Activated naive CD4-positive, alpha-beta T cell treated with anti-CD3 and anti-CD28 coated beads, Interleukin-2, amount 10 ng/mL, durations not matched to agents 7 days and 5 days (primary cell): ENCODE measurements around the gene ERFL.

Experiments used
- CTCF ChIA-PET: fragments of 350-600 bp; sonication (Branson Sonifier 250); formaldehyde crosslinking; loops from one replicate; lab custom pipeline; 2021; ENCODE audit warnings: antibody characterized with exemption; lab: Charles Lee
- DNase-seq: peaks from one replicate; pipeline ENCODE4 v3.0.0-alpha.2; 2020
- H3K27ac Mint-ChIP-seq: one replicate; pipeline ENCODE4 v1.8.0; 2021; ENCODE audit warnings: mild to moderate bottlenecking, moderate library complexity, mixed read lengths
- H3K27me3 Mint-ChIP-seq: one replicate; pipeline ENCODE4 v1.8.0; 2021; ENCODE audit warnings: mild to moderate bottlenecking, mixed read lengths
- H3K36me3 Mint-ChIP-seq: one replicate; pipeline ENCODE4 v1.8.0; 2021; ENCODE audit warnings: mixed read lengths
- H3K4me1 Mint-ChIP-seq: one replicate; pipeline ENCODE4 v1.8.0; 2021; ENCODE audit warnings: mixed read lengths
- H3K4me3 Mint-ChIP-seq: one replicate; pipeline ENCODE4 v1.8.0; 2021; ENCODE audit warnings: mild to moderate bottlenecking, moderate library complexity, mixed read lengths
- H3K9me3 Mint-ChIP-seq: one replicate; pipeline ENCODE4 v1.8.0; 2021; ENCODE audit warnings: mixed read lengths

Gene ERFL

DNA sequence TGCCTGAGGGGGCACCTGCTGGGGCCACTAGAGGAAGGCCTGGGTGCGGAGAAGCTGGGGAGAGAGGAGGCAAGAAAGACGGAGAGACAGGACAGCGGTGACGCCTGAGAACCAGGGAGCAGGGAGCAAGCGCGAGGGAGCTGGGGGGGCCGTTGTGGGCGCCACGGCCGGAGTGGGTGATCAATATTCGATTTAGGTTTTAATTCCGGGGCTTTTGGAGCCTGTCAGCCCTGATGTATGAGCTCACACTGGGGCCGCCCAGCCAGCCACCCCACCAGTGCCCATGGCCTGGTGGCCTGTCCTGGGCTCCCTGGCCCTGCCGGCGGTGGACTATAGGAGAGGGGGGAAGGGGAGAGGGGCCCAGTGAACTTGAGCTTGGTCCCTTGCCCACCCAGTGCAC, 8.7 kb upstream of the ERFL start:
- H3K4me1 Mint-ChIP-seq: peaks cover 27% of the 10 kb centered on the region
- H3K27me3 Mint-ChIP-seq: peaks cover 89% of the 10 kb centered on the region
- no peak overlapping the region for H3K4me3 Mint-ChIP-seq
- H3K9me3 Mint-ChIP-seq: no peaks in the 10 kb centered on the region
- H3K36me3 Mint-ChIP-seq: peaks cover 2% of the 10 kb centered on the region
- H3K27ac Mint-ChIP-seq: peak overlapping the region; percentile 15
- CTCF ChIA-PET: interaction anchor here (1.1 to 1.8 kb wide), 3 partner anchors 9 to 64 kb away, joined by 3 to 7 read pairs (median 4); no protein-coding TSS in a partner anchor
- no peak for DNase-seq

GRCh38 chr19:41936416-41936850, 8.2 kb upstream of the ERFL start:
- Mint-ChIP-seq H3K4me1 (peaks cover 25% of the 10 kb centered on the region), H3K36me3 (peaks cover 2% of the 10 kb centered on the region), H3K27me3 (peaks cover 86% of the 10 kb centered on the region), H3K4me3 (no peak overlapping the region), H3K27ac (peak overlapping the region; percentile 15), H3K9me3 (no peaks in the 10 kb centered on the region)
- DNase-seq: no peak
- CTCF ChIA-PET: interaction anchor here (1.1 to 1.8 kb wide), 3 partner anchors 9 to 64 kb away, joined by 3 to 7 read pairs (median 4); no protein-coding TSS in a partner anchor

DNA sequence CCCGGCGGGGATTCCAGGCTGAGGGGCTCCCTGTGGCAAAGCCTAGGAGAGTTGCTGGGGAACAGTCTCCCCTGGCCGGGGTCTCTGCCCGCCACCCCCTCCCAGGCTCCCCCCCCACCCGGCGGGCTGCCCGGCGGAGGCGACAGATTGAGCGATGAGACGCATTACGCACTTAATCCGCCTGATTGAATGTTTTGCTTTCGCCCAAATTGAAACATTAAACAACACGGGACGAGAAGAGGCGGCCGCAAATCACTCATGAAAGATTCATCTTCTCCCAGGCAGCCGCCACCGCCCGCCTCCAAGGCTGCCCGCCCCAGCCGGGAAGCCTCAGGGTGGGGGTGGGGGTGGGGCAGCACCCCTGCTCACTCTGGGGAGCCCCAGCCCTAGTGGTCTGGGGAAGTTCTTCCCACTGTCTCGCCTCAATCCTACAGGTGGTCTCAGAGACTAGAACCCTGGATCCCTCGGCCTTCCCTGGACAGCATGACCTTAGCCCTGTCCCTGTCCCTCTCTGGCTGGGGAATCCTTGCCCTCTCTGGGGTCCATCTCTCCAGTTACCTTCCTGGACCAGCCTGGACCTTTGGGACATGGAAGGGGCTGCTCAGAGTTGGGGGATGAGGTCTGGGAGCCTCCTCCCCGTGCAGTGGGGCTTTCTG, 7.6 kb upstream of the ERFL start:
- Mint-ChIP-seq H3K27me3 (peaks cover 86% of the 10 kb centered on the region), H3K9me3 (no peaks in the 10 kb centered on the region), H3K36me3 (peaks cover 2% of the 10 kb centered on the region), H3K4me1 (peaks cover 25% of the 10 kb centered on the region), H3K4me3 (no peak overlapping the region), H3K27ac (no peak overlapping the region)
- CTCF ChIA-PET: interaction anchor here (0.6 kb wide), 1 partner anchor 50 kb away, joined by 3 read pairs; no protein-coding TSS in a partner anchor
- no peak for DNase-seq

- Mint-ChIP-seq H3K4me1 (peaks cover 31% of the 10 kb centered on the region), H3K4me3 (no peak overlapping the region)
- CTCF ChIA-PET: interaction anchor here (0.7 to 1.0 kb wide), 6 partner anchors 16 to 100 kb away, joined by 3 to 4 read pairs (median 4); no protein-coding TSS in a partner anchor
Measured at GRCh38 chr19:41934849-41935374, 6.7 kb upstream of the ERFL start.

GRCh38 chr19:41933693-41934426, 5.6 kb upstream of the ERFL start:
- H3K4me1 Mint-ChIP-seq: peaks cover 41% of the 10 kb centered on the region
- CTCF ChIA-PET: interaction anchor here (0.6 to 1.0 kb wide), 7 partner anchors 9 to 99 kb away, joined by 3 to 4 read pairs (median 3); no protein-coding TSS in a partner anchor
- H3K4me3 Mint-ChIP-seq: no peak overlapping the region
- peak overlapping the region; percentile 34 for H3K27ac Mint-ChIP-seq
- no peak for DNase-seq
- no peaks in the 10 kb centered on the region for H3K36me3 Mint-ChIP-seq
- H3K27me3 Mint-ChIP-seq: peaks cover 85% of the 10 kb centered on the region
- no peaks in the 10 kb centered on the region for H3K9me3 Mint-ChIP-seq

More at GRCh38 chr19:41934849-41935374, 6.7 kb upstream of the ERFL start:
- H3K27ac Mint-ChIP-seq: no peak overlapping the region
- DNase-seq: peak; percentile 85
- H3K36me3 Mint-ChIP-seq: no peaks in the 10 kb centered on the region
- H3K27me3 Mint-ChIP-seq: peaks cover 85% of the 10 kb centered on the region
- no peaks in the 10 kb centered on the region for H3K9me3 Mint-ChIP-seq

DNA sequence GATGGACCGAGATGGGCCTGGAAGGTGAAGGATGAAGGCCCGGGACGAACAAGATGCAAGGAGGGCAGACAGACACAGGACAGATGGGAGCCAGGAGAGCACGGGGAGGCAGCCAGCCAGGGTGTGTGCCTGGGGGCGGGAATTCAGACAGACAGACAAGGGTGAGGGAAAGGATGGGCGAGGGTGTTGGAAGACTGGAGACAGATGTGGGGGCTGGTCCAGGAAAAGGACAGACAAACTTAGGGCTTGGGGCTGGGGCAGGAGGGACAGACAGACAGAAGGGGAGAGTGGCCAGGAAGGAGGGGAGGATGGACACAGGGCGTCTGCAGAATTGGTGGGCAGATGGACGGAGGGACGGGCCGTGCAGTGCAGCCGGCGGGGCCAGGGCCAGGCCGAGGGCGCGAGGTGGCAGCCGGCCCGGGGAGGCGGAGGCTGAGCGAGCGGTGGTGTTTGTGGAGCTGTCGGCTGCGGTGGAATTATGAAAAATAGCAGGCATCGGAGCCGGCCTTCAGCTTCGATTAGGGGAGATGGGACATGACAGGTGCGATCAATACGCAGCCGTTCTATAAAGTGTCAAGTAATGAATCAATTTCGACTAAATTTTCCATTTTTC, 4.6 kb upstream of the ERFL start:
- no peak overlapping the region for H3K4me3 Mint-ChIP-seq
- H3K27ac Mint-ChIP-seq: peak overlapping the region; percentile 46
- peaks cover 82% of the 10 kb centered on the region for H3K27me3 Mint-ChIP-seq
- H3K4me1 Mint-ChIP-seq: peaks cover 45% of the 10 kb centered on the region
- no peak for DNase-seq
- CTCF ChIA-PET: interaction anchor here (1.0 kb wide), 1 partner anchor 59 kb away, joined by 4 read pairs; no protein-coding TSS in a partner anchor
- H3K9me3 Mint-ChIP-seq: no peaks in the 10 kb centered on the region
- H3K36me3 Mint-ChIP-seq: no peaks in the 10 kb centered on the region

DNA sequence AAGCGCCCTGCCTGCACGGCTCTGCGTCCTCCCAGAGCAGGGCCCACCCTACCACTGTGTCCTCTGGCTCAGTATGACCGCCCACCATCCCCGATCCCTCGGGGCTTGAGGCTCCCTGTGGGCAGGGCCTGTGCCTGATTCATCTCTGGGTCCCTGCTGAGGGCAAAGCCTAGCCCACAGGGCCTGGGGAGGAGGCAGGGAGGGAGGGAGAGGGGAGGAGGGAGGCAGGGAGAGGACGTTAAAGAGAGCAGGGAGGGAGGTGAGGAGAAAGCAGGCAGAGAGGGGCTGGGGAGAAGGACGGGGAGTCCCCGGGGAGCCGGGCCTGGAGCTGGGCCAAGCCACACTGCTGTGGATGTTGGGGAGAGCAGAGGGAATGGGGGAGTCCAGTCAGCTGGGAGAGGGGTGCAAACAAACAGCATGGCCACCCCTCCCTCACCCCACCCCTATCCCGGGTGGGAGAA, 4.0 kb upstream of the ERFL start:
- CTCF ChIA-PET: interaction anchor here (0.7 to 1.0 kb wide), 2 partner anchors 59 kb away, joined by 3 to 4 read pairs; no protein-coding TSS in a partner anchor
- no peaks in the 10 kb centered on the region for H3K9me3 Mint-ChIP-seq
- H3K36me3 Mint-ChIP-seq: no peaks in the 10 kb centered on the region
- no peak overlapping the region for H3K27ac Mint-ChIP-seq
- peaks cover 77% of the 10 kb centered on the region for H3K27me3 Mint-ChIP-seq
- H3K4me3 Mint-ChIP-seq: no peak overlapping the region
- no peak for DNase-seq
- peaks cover 45% of the 10 kb centered on the region for H3K4me1 Mint-ChIP-seq

GRCh38 chr19:41930926-41931592, 2.8 kb upstream of the ERFL start:
- CTCF ChIA-PET: interaction anchor here (1.3 kb wide), 1 partner anchor 58 kb away, joined by 6 read pairs; no protein-coding TSS in a partner anchor
- peaks cover 45% of the 10 kb centered on the region for H3K4me1 Mint-ChIP-seq
- no peak overlapping the region for H3K27ac Mint-ChIP-seq
- DNase-seq: no peak
- H3K4me3 Mint-ChIP-seq: no peak overlapping the region
- no peaks in the 10 kb centered on the region for H3K9me3 Mint-ChIP-seq
- H3K27me3 Mint-ChIP-seq: peaks cover 65% of the 10 kb centered on the region
- no peaks in the 10 kb centered on the region for H3K36me3 Mint-ChIP-seq

DNA sequence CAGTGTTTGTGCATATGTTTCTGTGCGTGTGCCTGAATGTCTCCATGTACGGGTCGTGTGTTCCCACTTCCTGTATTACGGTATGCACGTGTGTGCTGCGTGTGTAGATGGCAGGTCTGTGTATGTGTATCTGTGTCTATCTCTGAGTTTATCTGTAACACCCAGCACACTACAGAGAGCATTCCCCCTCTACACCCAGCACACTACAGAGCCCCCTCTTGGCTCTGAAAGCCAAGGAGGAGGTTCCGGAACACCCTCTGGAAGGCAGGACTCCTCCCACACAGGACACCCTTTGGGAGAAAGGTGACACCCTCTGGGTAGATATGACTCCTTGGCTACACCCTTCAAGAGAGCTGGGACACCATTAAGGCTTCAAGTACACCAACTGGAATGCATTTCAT, 2.1 kb upstream of the ERFL start:
- DNase-seq: no peak
- peak overlapping the region; percentile 37 for H3K4me3 Mint-ChIP-seq

DNA sequence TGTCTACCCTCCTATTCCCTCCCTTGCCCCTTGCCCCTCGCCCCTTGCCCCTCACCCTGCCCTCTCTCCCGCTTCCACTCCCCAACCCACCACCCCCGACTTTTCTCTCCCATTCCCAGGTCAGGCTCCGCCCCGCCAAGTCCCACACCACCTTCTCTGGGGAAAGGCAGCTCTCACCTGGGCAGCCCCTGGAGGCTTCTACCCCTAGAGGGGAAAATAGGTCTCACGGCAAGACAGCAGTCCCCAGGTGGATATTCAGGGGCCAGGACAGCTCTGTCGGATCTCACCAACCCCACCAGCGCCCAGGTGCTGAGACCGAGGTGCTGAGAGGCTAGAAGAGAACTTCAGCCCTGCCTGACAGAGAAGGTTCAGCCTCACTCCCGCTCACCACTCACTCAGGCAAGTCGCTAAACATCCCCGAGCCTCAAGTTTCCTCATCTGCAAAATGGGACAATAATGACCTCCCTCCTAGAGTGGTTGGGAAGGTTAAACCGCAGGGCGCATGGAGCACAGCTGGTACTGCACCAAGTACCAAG, 1.4 kb upstream of the ERFL start:
- Mint-ChIP-seq H3K9me3 (no peaks in the 10 kb centered on the region), H3K27ac (no peak overlapping the region), H3K27me3 (peaks cover 52% of the 10 kb centered on the region), H3K4me3 (no peak overlapping the region), H3K36me3 (no peaks in the 10 kb centered on the region), H3K4me1 (peaks cover 36% of the 10 kb centered on the region)
- CTCF ChIA-PET: interaction anchor here (0.8 to 0.9 kb wide), 2 partner anchors 41 to 55 kb away, joined by 3 read pairs; no protein-coding TSS in a partner anchor
- no peak for DNase-seq

More for the DNA sequence above, 2.1 kb upstream of the ERFL start:
- Mint-ChIP-seq H3K27me3 (peaks cover 59% of the 10 kb centered on the region), H3K36me3 (no peaks in the 10 kb centered on the region), H3K27ac (no peak overlapping the region), H3K4me1 (peaks cover 43% of the 10 kb centered on the region), H3K9me3 (no peaks in the 10 kb centered on the region)
- CTCF ChIA-PET: interaction anchor here (0.9 to 1.3 kb wide), 2 partner anchors 55 to 57 kb away, joined by 3 to 6 read pairs; no protein-coding TSS in a partner anchor

GRCh38 chr19:41928754-41929535, 696 bp upstream of the ERFL start:
- Mint-ChIP-seq H3K9me3 (no peaks in the 10 kb centered on the region), H3K27ac (peak overlapping the region; percentile 2), H3K4me1 (peaks cover 32% of the 10 kb centered on the region), H3K36me3 (no peaks in the 10 kb centered on the region), H3K27me3 (peaks cover 45% of the 10 kb centered on the region), H3K4me3 (no peak overlapping the region)
- peak; percentile 59 for DNase-seq
- CTCF ChIA-PET: interaction anchor here (0.8 to 2.3 kb wide), 3 partner anchors 40 to 56 kb away, joined by 3 to 9 read pairs (median 5); no protein-coding TSS in a partner anchor

- no peak overlapping the region for H3K27ac Mint-ChIP-seq
- H3K4me3 Mint-ChIP-seq: no peak overlapping the region
- peaks cover 31% of the 10 kb centered on the region for H3K4me1 Mint-ChIP-seq
- peak; percentile 52 for DNase-seq
- H3K27me3 Mint-ChIP-seq: peaks cover 43% of the 10 kb centered on the region
- no peaks in the 10 kb centered on the region for H3K9me3 Mint-ChIP-seq
- CTCF ChIA-PET: interaction anchor here (0.5 to 2.3 kb wide), 3 partner anchors 23 to 54 kb away, joined by 3 to 9 read pairs (median 5); no protein-coding TSS in a partner anchor
- no peaks in the 10 kb centered on the region for H3K36me3 Mint-ChIP-seq
Measured at GRCh38 chr19:41927497-41928192, 604 bp downstream of the ERFL start.
